HG02763 (cell line): Measurements from ENCODE around the gene TRIM50.
A peak's percentile ranks its signal among the peaks of the same experiment; 100 is the strongest.
"Not testable (repeated sequence)": the region's sequence is repeated elsewhere in the genome, so short reads cannot be mapped to it uniquely, and the experiment has no call there.

Source experiments
- ATAC-seq: cut with Tn5 transposase; IDR thresholded peaks from one replicate; pipeline ENCODE4 v1.9.1; 2021; ENCODE audit warnings: mild to moderate bottlenecking, moderate library complexity; ENCODE audit not compliant: unreplicated experiment

The TRIM50 gene

DNA sequence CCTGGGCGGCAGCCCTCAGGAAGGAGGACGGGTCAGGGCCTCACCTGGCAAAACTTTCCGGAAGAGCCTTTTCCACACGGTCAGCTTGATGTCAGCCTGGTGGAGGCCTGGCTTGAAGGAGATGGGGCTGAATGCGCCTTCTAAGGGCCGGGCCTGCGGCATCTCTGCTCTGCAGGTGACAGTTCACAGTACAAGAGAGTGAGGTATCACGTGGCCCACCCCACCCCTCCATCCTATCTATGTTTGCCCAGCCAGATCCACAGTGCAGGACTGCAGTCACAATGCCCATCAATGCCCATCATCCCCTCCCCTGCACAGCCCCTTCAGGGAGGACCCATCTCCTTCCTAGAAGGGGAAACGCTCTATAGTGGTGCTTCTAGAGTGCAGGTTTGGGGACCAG is 11.4 kb downstream of the TRIM50 start:
- no peak for ATAC-seq

DNA sequence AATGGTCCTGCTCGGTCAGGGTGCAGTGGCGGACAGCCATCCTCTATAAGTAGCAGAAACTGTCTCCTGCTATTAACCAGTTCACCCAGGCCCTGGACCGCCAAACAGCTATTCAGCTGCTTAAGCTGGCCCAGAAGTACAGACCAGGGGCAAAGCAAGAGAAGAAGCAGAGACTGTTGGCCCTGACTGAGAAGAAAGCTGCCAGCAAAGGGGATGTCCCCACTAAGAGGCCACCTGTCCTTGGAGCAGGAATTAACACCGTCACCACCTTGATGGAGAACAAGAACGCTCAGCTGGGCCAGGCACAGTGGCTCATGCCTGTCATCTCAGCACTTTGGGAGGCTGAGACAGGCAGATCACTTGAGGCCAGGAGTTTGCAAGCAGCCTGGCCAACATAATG is 13.6 kb downstream of the TRIM50 start:
- no peak for ATAC-seq

GRCh38 chr7:73313521-73313906 is 14.4 kb downstream of the TRIM50 start:
- no peak for ATAC-seq

GRCh38 chr7:73312831-73313520 is 14.9 kb downstream of the TRIM50 start:
- ATAC-seq: no peak

- not testable (repeated sequence) for ATAC-seq
Measured at GRCh38 chr7:73311421-73311820, 16.5 kb downstream of the TRIM50 start.

DNA sequence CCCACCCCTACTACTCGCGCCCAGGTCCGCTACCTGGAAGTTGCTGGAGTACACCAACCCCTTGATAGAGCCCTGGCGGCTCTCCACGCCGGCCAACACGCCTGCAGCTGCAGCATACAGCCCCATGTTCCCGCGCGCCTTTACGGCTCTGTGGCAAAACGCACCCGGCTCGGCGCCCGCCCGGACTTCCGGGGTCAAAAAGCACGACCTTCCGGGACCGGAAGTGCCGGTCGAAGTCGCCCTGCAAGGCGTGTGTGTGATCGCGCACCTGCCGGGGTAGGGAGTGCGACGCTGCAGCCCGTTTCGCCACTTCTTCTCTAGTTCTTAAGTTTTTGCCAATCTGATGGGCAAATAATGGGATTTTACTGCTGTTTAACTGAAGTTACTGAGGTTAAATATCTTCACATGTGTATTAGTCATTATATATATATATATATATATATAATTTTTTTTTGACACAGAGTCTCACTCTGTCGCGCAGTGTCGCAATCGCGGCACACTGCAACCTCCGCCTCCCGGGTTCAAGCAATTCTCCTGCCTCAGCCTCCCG is 19.1 kb downstream of the TRIM50 start, which contains the start of gene NSUN5:
Gene NSUN5, minus strand, starts transcription at position 162 of the 550 bp plus-strand sequence. Its CDS starts 36 bp downstream, at position 126.
- peak; percentile 86 for ATAC-seq

GRCh38 chr7:73308074-73308664 is 19.7 kb downstream of the TRIM50 start:
- peak; percentile 38 for ATAC-seq

- no peak for ATAC-seq
Measured at GRCh38 chr7:73307436-73307835, 20.4 kb downstream of the TRIM50 start.

GRCh38 chr7:73304612-73305387 is 23.1 kb downstream of the TRIM50 start:
- ATAC-seq: not testable (repeated sequence)

DNA sequence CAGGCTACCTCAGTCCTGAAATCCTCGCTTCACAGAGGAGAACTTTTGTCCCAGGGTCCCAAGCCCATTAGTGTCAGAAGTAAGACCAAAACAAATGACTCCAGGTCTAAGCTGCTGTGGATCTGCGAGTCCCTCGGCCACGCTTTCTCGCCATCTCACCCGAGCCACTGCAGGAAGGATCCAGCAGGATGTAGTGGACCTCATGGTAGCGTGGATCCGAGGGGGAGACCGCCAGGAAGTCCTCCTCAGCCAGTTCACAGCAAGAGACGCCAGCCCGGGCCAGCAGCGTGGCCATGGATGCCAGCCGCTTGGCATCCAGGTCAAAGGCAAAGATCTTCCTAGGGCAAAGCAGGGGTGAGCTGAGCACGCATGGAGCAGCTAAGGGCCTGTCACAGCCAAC is 23.8 kb downstream of the TRIM50 start:
- no peak for ATAC-seq

- ATAC-seq: no peak
Measured at GRCh38 chr7:73303546-73303945, 24.3 kb downstream of the TRIM50 start.

- not testable (repeated sequence) for ATAC-seq
Measured at GRCh38 chr7:73302846-73303245, 25.0 kb downstream of the TRIM50 start.

DNA sequence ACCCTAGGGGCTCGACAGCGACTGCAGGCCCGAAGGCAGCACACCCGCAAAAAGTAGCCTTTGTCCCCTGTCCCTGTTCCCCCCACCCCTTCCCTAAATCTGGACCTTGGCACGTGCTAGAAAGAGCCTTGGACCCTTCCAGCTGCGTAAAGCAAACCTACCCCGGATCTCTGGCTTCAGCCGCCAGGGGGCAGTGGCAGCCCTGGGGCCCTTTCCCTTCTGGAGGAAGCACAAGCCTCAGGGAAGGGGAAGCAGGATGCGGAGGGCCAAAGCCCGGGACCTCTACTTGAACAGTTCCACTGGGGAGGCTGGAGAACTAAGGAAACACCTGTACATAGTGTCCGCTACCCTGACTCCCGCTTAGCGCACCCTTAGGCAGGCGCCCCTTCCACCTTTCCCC is 26.8 kb downstream of the TRIM50 start:
- ATAC-seq: not testable (repeated sequence)

GRCh38 chr7:73299812-73300211 is 28.1 kb downstream of the TRIM50 start:
- ATAC-seq: not testable (repeated sequence)

GRCh38 chr7:73297706-73298105 is 30.2 kb downstream of the TRIM50 start:
- not testable (repeated sequence) for ATAC-seq

- not testable (repeated sequence) for ATAC-seq
Measured at GRCh38 chr7:73297235-73297634, 30.6 kb downstream of the TRIM50 start.

DNA sequence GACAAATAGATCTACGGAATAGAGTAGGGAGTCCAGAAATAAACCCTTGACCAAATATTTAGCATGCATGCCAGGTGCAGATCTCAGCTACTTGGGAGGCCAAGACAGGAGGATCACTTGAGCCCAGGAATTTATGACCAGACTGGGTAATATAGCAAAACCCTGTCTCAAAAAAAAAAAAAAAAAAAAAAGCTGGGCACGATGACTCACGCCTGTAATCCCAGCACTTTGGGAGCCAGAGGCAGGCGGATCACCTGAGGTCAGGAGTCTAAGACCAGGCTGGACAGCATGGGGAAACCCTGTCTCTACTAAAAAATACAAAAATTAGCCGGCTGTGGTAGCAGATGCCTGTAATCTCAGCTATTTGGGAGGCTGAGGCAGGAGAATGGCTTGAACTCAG is 50.7 kb downstream of the TRIM50 start:
- ATAC-seq: not testable (repeated sequence)

- ATAC-seq: not testable (repeated sequence)
Measured at GRCh38 chr7:73267813-73268212, 60.1 kb downstream of the TRIM50 start.

DNA sequence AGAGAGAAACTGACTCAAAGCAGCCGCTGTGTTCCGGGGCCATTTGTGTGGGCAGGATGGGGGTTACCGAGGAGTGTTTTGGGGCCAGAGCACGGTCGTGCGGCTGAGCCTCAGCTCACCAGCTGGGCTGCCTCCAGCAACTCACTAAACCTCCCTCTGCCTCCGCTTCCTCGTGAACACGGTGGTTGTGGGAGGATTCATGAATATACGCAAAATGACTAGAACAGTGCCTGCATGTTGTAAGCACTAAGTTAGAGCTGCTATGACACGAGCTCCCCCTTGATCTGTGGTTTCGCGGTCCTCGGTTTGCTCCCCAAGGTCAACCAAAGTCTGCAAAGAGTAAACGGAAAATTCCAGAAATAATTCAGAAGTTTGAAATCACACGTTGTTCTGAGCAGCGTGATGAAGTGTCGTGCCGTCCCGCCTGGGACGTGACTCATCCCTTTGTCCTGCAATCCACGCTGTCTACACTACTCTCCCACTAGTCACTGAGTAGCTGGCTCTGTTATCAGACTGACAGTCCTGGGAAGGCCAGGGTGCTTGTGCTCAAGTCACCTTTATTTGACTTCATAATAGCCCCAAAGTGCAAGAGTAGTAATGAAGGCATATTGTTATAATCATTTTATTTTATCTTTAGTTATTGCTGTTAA is 61.0 kb downstream of the TRIM50 start:
- peak; percentile 71 for ATAC-seq
